Left kidney (tissue), 2 donors: ENCODE measurements around the gene FLT1. TPM values are rescaled to one million over a fixed set of nuclear protein-coding genes. Genes with fewer than 3 reads are reported as not detected.

Experiments
- DNase-seq: peaks from one replicate; pipeline ENCODE4 v3.0.0-alpha.2; 2013
- polyA plus RNA-seq: library from polyadenylated mRNA; unstranded; fragments of 120-200 nt; gene quantifications from one replicate; pipeline ENCODE4 v1.2.1, GENCODE V29; 2013; ENCODE audit not compliant: insufficient read length

Gene FLT1
- polyA plus RNA-seq, 1 donor: 33.8 TPM

GRCh38 chr13:28392428-28392827, 102.5 kb downstream of the FLT1 start:
- DNase-seq: no peak

GRCh38 chr13:28387740-28388501, 107.0 kb downstream of the FLT1 start:
- no peak for DNase-seq

- DNase-seq: no peak
Measured at GRCh38 chr13:28385362-28385761, 109.6 kb downstream of the FLT1 start.

- DNase-seq: no peak
Measured at GRCh38 chr13:28384789-28385188, 110.1 kb downstream of the FLT1 start.

- DNase-seq: no peak
Measured at GRCh38 chr13:28380319-28380718, 114.6 kb downstream of the FLT1 start.

- no peak for DNase-seq
Measured at GRCh38 chr13:28379371-28380083, 115.4 kb downstream of the FLT1 start.

- no peak for DNase-seq
Measured at GRCh38 chr13:28376604-28377003, 118.3 kb downstream of the FLT1 start.

GRCh38 chr13:28375250-28375930, 119.5 kb downstream of the FLT1 start:
- no peak for DNase-seq

GRCh38 chr13:28373810-28374209, 121.1 kb downstream of the FLT1 start:
- DNase-seq: no peak

GRCh38 chr13:28370448-28370847, 124.5 kb downstream of the FLT1 start:
- no peak for DNase-seq

GRCh38 chr13:28358708-28359107, 136.2 kb downstream of the FLT1 start:
- no peak for DNase-seq

- no peak for DNase-seq
Measured at GRCh38 chr13:28357911-28358433, 137.0 kb downstream of the FLT1 start.

- DNase-seq: no peak
Measured at GRCh38 chr13:28357247-28357825, 137.6 kb downstream of the FLT1 start.

GRCh38 chr13:28356561-28357021, 138.3 kb downstream of the FLT1 start:
- DNase-seq: no peak

- DNase-seq: no peak
Measured at GRCh38 chr13:28355822-28356371, 139.0 kb downstream of the FLT1 start.

GRCh38 chr13:28355046-28355821, 139.7 kb downstream of the FLT1 start:
- DNase-seq: no peak

- no peak for DNase-seq
Measured at GRCh38 chr13:28353679-28354078, 141.2 kb downstream of the FLT1 start.

GRCh38 chr13:28349907-28350654, 144.8 kb downstream of the FLT1 start:
- no peak for DNase-seq

- no peak for DNase-seq
Measured at GRCh38 chr13:28349371-28349770, 145.6 kb downstream of the FLT1 start.
